GM12878 (cell line): ENCODE measurements around the gene SPG7. TPM values are rescaled to one million over a fixed set of nuclear protein-coding genes. Genes with fewer than 3 reads are reported as not detected.
A peak's percentile ranks its signal among the peaks of the same experiment; 100 is the strongest.

Source experiments
- ATAC-seq: fragments of 200-7000 bp; cut with Tn5 transposase; 3 replicates; pipeline ENCODE4 v1.9.1; 2020; ENCODE audit warnings: mild to moderate bottlenecking, moderate library complexity
- Bru-seq: library from RNA; stranded (reverse); fragments of 400-500 nt; gene quantifications from one replicate; lab custom pipeline; 2021; lab: Mats Ljungman, UMichigan
- BruChase-seq, 2 experiments: library from RNA; stranded (reverse); fragments of 400-500 nt; gene quantifications; one replicate each; lab custom pipeline; 2021; lab: Mats Ljungman, UMichigan
- BruUV-seq: library from RNA; stranded (reverse); fragments of 400-500 nt; replicated peaks from 2 replicates; lab custom pipeline; 2021; lab: Mats Ljungman, UMichigan
- CTCF ChIA-PET: fragments of 300-600 bp; sonication (Branson Sonifier 250); formaldehyde crosslinking; extraction: SDS; loops from one replicate; lab custom pipeline; 2021; ENCODE audit warnings: inconsistent platforms; lab: Yijun Ruan, JAX
- POLR2A ChIA-PET: fragments of 350-600 bp; formaldehyde crosslinking; extraction: SDS; loops from one replicate; lab custom pipeline; 2021; ENCODE audit warnings: inconsistent platforms; lab: Charles Lee
- RAD21 ChIA-PET: fragments of 300-600 bp; sonication (Branson Sonifier 250); formaldehyde crosslinking; loops from one replicate; lab custom pipeline; 2023; ENCODE audit warnings: antibody characterized with exemption; ENCODE audit not compliant: unreplicated experiment; lab: Charles Lee
- SMC1A ChIA-PET: fragments of 300-600 bp; sonication (Branson Sonifier 250); formaldehyde crosslinking; loops from one replicate; lab custom pipeline; 2023; ENCODE audit not compliant: unreplicated experiment, uncharacterized antibody; lab: Charles Lee
- DNase-seq: peaks from one replicate; pipeline ENCODE4 v3.0.0-alpha.2; 2011; ENCODE audit warnings: low read depth, low spot score
- FAIRE-seq: peaks from 3 replicates; lab custom pipeline; 2011; peaks lifted over from hg19 to GRCh38; lab: Jason Lieb, UNC
- H2AFZ ChIP-seq: 2 replicates; pipeline ENCODE4 v1.6.0; 2011; ENCODE audit warnings: low read depth, low read length, control low read depth; ENCODE audit not compliant: control insufficient read depth
- H3K27ac ChIP-seq: 2 replicates; pipeline ENCODE4 v1.5.1; 2011; ENCODE audit warnings: control low read depth; ENCODE audit not compliant: control insufficient read depth, insufficient read depth
- H3K27me3 ChIP-seq, 2 experiments: replicated peaks in 1 of 2; 2 replicates each; pipeline versions ENCODE4 v1.6.0 to v1.6.1; 2011; ENCODE audit warnings: low read length in 1 of 2; ENCODE audit not compliant: control insufficient read depth in 2 of 2, insufficient read depth in 2 of 2
- H3K36me3 ChIP-seq, 2 experiments: 2 replicates each; pipeline ENCODE4 v1.5.1; 2011; ENCODE audit warnings: low read length in 1 of 2; ENCODE audit not compliant: control insufficient read depth in 2 of 2, insufficient read depth in 2 of 2
- H3K4me1 ChIP-seq: 2 replicates; pipeline ENCODE4 v1.6.1; 2011; ENCODE audit warnings: mild to moderate bottlenecking, low read length, moderate library complexity, mixed read lengths; ENCODE audit not compliant: control insufficient read depth, insufficient read depth
- H3K4me2 ChIP-seq: 2 replicates; pipeline ENCODE4 v1.6.0; 2011; ENCODE audit warnings: control low read depth; ENCODE audit not compliant: control insufficient read depth, insufficient read depth
- H3K4me3 ChIP-seq: fragments of 200-600 bp; sonication (generic); 2 replicates; pipeline ENCODE4 v1.5.1; 2016
- H3K79me2 ChIP-seq: 2 replicates; pipeline ENCODE4 v1.6.0; 2011; ENCODE audit warnings: low read length; ENCODE audit not compliant: control insufficient read depth, insufficient read depth
- H3K9ac ChIP-seq: 2 replicates; pipeline ENCODE4 v1.8.0; 2011; ENCODE audit warnings: low read length, control low read depth, mixed read lengths; ENCODE audit not compliant: control insufficient read depth, insufficient read depth
- H3K9me3 ChIP-seq: replicated peaks from 3 replicates; pipeline ENCODE4 v1.5.1; 2011; ENCODE audit warnings: mild to moderate bottlenecking, low read length; ENCODE audit not compliant: control insufficient read depth, insufficient read depth
- H4K20me1 ChIP-seq: 2 replicates; pipeline ENCODE4 v1.6.0; 2011; ENCODE audit not compliant: control insufficient read depth, insufficient read depth
- CHD2 ChIP-seq: IDR thresholded peaks from 2 replicates; pipeline ENCODE4 v1.6.1; 2011; ENCODE audit warnings: low read depth, low read length, improper control_type of control experiment, borderline replicate concordance
- IKZF1 ChIP-seq: fragments of 450-650 bp; conservative IDR thresholded peaks from 2 replicates; pipeline ENCODE4 v1.6.1; 2017; ENCODE audit warnings: antibody characterized with exemption, mild to moderate bottlenecking
- KLF5 ChIP-seq: fragments of 450-650 bp; IDR thresholded peaks from 2 replicates; pipeline ENCODE4 v1.6.1; 2014; ENCODE audit warnings: mild to moderate bottlenecking; ENCODE audit not compliant: partially characterized antibody
- MXI1 ChIP-seq: fragments of 150-350 bp; IDR thresholded peaks from 2 replicates; pipeline ENCODE4 v1.6.1; 2011; ENCODE audit warnings: low read depth, mild to moderate bottlenecking, inconsistent platforms, low read length, improper control_type of control experiment
- MYC ChIP-seq: IDR thresholded peaks from 2 replicates; pipeline ENCODE4 v1.6.1; 2011; ENCODE audit warnings: mild to moderate bottlenecking, low read length, moderate library complexity, inconsistent platforms; ENCODE audit not compliant: insufficient read depth, insufficient replicate concordance, insufficient read length, severe bottlenecking
- NBN ChIP-seq: fragments of 450-650 bp; IDR thresholded peaks from 2 replicates; pipeline ENCODE4 v1.6.1; 2016
- NR2F1 ChIP-seq: fragments of 450-650 bp; conservative IDR thresholded peaks from 2 replicates; pipeline ENCODE4 v1.6.1; 2017; ENCODE audit warnings: mild to moderate bottlenecking
- NRF1 ChIP-seq: conservative IDR thresholded peaks from 2 replicates; pipeline ENCODE4 v1.6.1; 2011; ENCODE audit warnings: mild to moderate bottlenecking, low read depth, low read length, improper control_type of control experiment
- POLR2AphosphoS2 ChIP-seq: IDR thresholded peaks from 2 replicates; pipeline ENCODE4 v1.6.1; 2011; ENCODE audit warnings: low read depth, mild to moderate bottlenecking, low read length, improper control_type of control experiment, moderate library complexity
- RUNX3 ChIP-seq: IDR thresholded peaks from 2 replicates; pipeline ENCODE4 v1.6.1; 2012; ENCODE audit warnings: low read length, inconsistent platforms
- SP1 ChIP-seq: IDR thresholded peaks from one replicate; pipeline ENCODE4 v1.6.1; 2011; ENCODE audit warnings: low read depth, low read length
- SUPT20H ChIP-seq: IDR thresholded peaks from 2 replicates; pipeline ENCODE4 v1.6.1; 2011; ENCODE audit warnings: low read depth, mild to moderate bottlenecking, low read length, moderate library complexity, borderline replicate concordance; ENCODE audit not compliant: control insufficient read depth
- TCF12 ChIP-seq: IDR thresholded peaks from 2 replicates; pipeline ENCODE4 v1.6.1; 2011; ENCODE audit warnings: low read depth, mild to moderate bottlenecking, low read length
- USF2 ChIP-seq: IDR thresholded peaks from 2 replicates; pipeline ENCODE4 v1.6.1; 2011; ENCODE audit warnings: low read depth, low read length, improper control_type of control experiment, borderline replicate concordance
- WGBS: methylation state at CpG from one replicate; pipeline ENCODE4 v1.1.6; 2016; ENCODE audit warnings: low lambda C conversion rate; ENCODE audit not compliant: insufficient replicate concordance, insufficient coverage; ENCODE audit errors: missing lambda C conversion rate; 5-methylcytosine and 5-hydroxymethylcytosine counted together
- in situ Hi-C: fragments of 300-500 bp; cut with MboI; formaldehyde crosslinking; loops from 9 replicates; pipeline ENCODE4 v1.14.3; 2018; ENCODE audit warnings: mixed read lengths
- intact Hi-C: fragments of 100-400 bp; cut with micrococcal nuclease; formaldehyde crosslinking; loops from one replicate; pipeline ENCODE4 v1.14.2; 2022; ENCODE audit not compliant: unreplicated experiment
- long read RNA-seq, 2 experiments: library from polyadenylated mRNA; unstranded; transcript quantifications; one replicate each; pipeline ENCODE4 v2.0.0, GENCODE V29; 2019 to 2020
- polyA minus RNA-seq, 3 experiments: library from RNA; depleted of rRNA, polyadenylated mRNA; stranded (reverse); fragments of >200 nt; gene quantifications; 2 replicates each; pipeline ENCODE4 v1.2.3, GENCODE V29; 2011
- polyA plus RNA-seq, 11 experiments: library from polyadenylated mRNA; depleted of rRNA in 4 of 11; unstranded in 6 of 11; stranded (reverse) in 5 of 11; fragments of >200 nt; fragmentation: Nextera tagmentation in 4 of 11; fragmentation: Illumina TruSeq in 1 of 11; extraction: Ambion mirVana in 4 of 11; extraction: Trizol in 1 of 11; gene quantifications; 1 replicate in 1 of 11; 2 replicates in 10 of 11; pipeline versions ENCODE4 v1.2.1 to v1.2.3, GENCODE V29; 2011 to 2016; ENCODE audit warnings: inconsistent platforms in 2 of 11, missing spikeins in 2 of 11, low read depth in 1 of 11
- total RNA-seq, 4 experiments: library from RNA; depleted of rRNA in 3 of 4; stranded (reverse); fragments of >200 nt in 3 of 4; fragmentation: Illumina TruSeq in 1 of 4; extraction: Trizol in 1 of 4; gene quantifications; 2 replicates each; pipeline versions ENCODE4 v1.2.1 to v1.2.3, GENCODE V29; 2013 to 2021
- TF ChIP-seq, protein P1 (sequence below): fragments of 450-650 bp; conservative IDR thresholded peaks from 2 replicates; pipeline ENCODE4 v1.6.1; 2017; ENCODE audit warnings: mild to moderate bottlenecking, moderate library complexity

SPG7 gene
- 353 and 388 TPM in 2 replicates for total RNA-seq (2013; cell fraction: nucleolus; rRNA removed)
- 75.9 and 80.1 TPM in 2 replicates for total RNA-seq (2014; rRNA removed)
- total RNA-seq (2014; rRNA removed; fragmentation: Illumina TruSeq; extraction: Trizol), result 36.9 and 40.0 TPM in 2 replicates
- total RNA-seq (2021), result 60.5 and 74.5 TPM in 2 replicates
- 35.8 TPM for polyA plus RNA-seq (2011; ENCODE audit: low read depth)
- 24.5 and 31.9 TPM in 2 replicates for polyA plus RNA-seq (2011; rRNA removed)
- polyA plus RNA-seq (2011; cell fraction: cytosol; rRNA removed), result 27.0 and 33.4 TPM in 2 replicates
- 194 and 227 TPM in 2 replicates for polyA plus RNA-seq (2011; cell fraction: nucleus; rRNA removed)
- polyA plus RNA-seq (2012), result 64.1 and 75.1 TPM in 2 replicates
- polyA plus RNA-seq (2014; fragmentation: Illumina TruSeq; extraction: Trizol), result 23.1 and 36.7 TPM in 2 replicates
- 1 to 10 TPM; 5.9 to 9.8 TPM for polyA plus RNA-seq (2014; fragmentation: Nextera tagmentation; extraction: Ambion mirVana)
- polyA plus RNA-seq (2014; rRNA removed), result 75.4 and 93.5 TPM in 2 replicates
- polyA plus RNA-seq (2016; fragmentation: Nextera tagmentation; extraction: Ambion mirVana), result 10 to 100 TPM; 65.0 to 68.7 TPM
- 29.0 and 43.9 TPM in 2 replicates for polyA minus RNA-seq (2011; rRNA and poly(A)+ RNA removed)
- 15.8 and 17.2 TPM in 2 replicates for polyA minus RNA-seq (2011; cell fraction: cytosol; rRNA and poly(A)+ RNA removed)
- 44.0 and 73.8 TPM in 2 replicates for polyA minus RNA-seq (2011; cell fraction: nucleus; rRNA and poly(A)+ RNA removed)
- Bru-seq, nascent RNA, result percentile 71 among the genes with signal in this experiment
- percentile 87 among the genes with signal in this experiment for BruChase-seq, experiment 1, labeled RNA remaining after a 6-hour chase
- BruChase-seq, experiment 2, labeled RNA remaining after a 2-hour chase, result percentile 80 among the genes with signal in this experiment
- long read RNA-seq, experiment 1, transcript SPG7-268 (17 exons, 3,359 nt), result minor isoform, 10 of 43 reads
- long read RNA-seq, experiment 1, transcript SPG7-202 (10 exons, 2,288 nt), result major isoform, 18 of 43 reads
- long read RNA-seq, experiment 1, partial matches to known transcripts, result 5 of 43 reads
- long read RNA-seq, experiment 1, other reads (novel, unspliced or antisense), result 7 of 43 reads
- long read RNA-seq, experiment 2, partial matches to known transcripts, result 10 of 17 reads
- long read RNA-seq, experiment 2, other reads (novel, unspliced or antisense), result 5 of 17 reads

DNA sequence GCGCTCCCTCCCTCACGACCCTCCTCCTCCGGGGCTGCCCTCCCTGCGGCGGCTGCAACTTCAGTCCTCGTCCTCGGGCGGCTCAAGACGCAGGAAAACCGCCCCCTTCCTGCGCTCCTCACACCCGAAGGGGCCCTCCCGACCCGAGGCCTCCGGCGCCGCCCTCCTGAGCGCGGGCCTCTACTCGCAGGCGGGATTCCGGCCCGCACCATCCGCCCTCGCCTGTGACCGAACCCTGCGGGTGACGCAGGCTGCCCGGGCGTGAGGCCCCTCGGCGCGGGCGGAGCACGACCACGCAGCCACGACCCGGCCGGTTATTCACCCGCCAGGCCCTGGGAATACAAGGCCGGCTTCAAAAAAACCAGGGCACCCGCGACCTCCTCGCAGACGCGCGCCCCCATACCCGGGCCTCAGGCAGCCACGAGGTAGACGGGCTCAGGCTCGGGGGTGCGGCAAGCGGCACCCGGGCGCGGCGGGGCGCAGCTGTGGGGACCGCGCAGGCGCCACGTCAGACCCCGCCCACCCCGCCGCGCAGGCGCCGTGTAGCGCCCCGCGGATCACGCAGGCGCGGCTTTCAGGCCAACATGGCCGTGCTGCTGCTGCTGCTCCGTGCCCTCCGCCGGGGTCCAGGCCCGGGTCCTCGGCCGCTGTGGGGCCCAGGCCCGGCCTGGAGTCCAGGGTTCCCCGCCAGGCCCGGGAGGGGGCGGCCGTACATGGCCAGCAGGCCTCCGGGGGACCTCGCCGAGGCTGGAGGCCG, at the start of gene SPG7:
Gene SPG7, plus strand, starts transcription at position 570 of the 757 bp plus-strand sequence. Its CDS starts 15 bp downstream, at position 585.
- peak within 1 kb of the TSS; percentile 93 for H3K4me2 ChIP-seq
- peak; percentile 87 for ATAC-seq
- ChIA-PET RAD21 (interaction anchor here (0.6 to 2.1 kb wide), 13 partner anchors 12 to 696 kb away, joined by 3 to 8 read pairs (median 4); partner anchors contain the start of gene APRT), POLR2A (interaction anchor here (0.5 to 1.8 kb wide), 9 partner anchors 10 to 260 kb away, joined by 3 to 7 read pairs (median 3); no protein-coding TSS in a partner anchor), SMC1A (interaction anchor here (0.8 to 1.5 kb wide), 5 partner anchors 24 to 268 kb away, joined by 3 read pairs; no protein-coding TSS in a partner anchor), CTCF (interaction anchor here (0.6 to 2.9 kb wide), 16 partner anchors 13 to 290 kb away, joined by 3 to 9 read pairs (median 6); partner anchors contain the start of gene ZNF778)
- FAIRE-seq, result no peak
- no peaks in the 10 kb centered on the region for H3K9me3 ChIP-seq
- peak within 1 kb of the TSS; percentile 96 for H3K4me3 ChIP-seq
- no TSS peak for BruUV-seq
- peak; percentile 51 for DNase-seq
- peak within 1 kb of the TSS; percentile 77 for H3K9ac ChIP-seq
- H3K27me3 ChIP-seq, result no peaks in the 10 kb centered on the region
- peaks cover 37% of the 10 kb centered on the region for H3K79me2 ChIP-seq
- in situ Hi-C loops, result no loop called here
- intact Hi-C loops, result loop anchor here (2.0 to 5.0 kb wide), 3 partner anchors 53 to 271 kb away; partner anchors contain the start of gene RPL13
- H4K20me1 ChIP-seq, result no peaks in the 10 kb centered on the region
- peaks cover 0 to 10% of the 10 kb centered on the region in 2 experiments; a peak in 2 of 4 replicates for H3K36me3 ChIP-seq
- H3K27ac ChIP-seq, result peak within 1 kb of the TSS; percentile 80
- H3K4me1 ChIP-seq, result peaks cover 21% of the 10 kb centered on the region
- peak within 1 kb of the TSS; percentile 76 for H2AFZ ChIP-seq
- WGBS, result 1% methylated on average over 64 of the region's 90 CpGs
- TF ChIP-seq CHD2, result no peak
- peak; percentile 93 for TF ChIP-seq NRF1
- 0 out of 2 replicates have a peak, but pooled peaks have one; percentile 14 for TF ChIP-seq TCF12
- peak; percentile 70 for TF ChIP-seq MXI1
- peak; percentile 49 for TF ChIP-seq NR2F1
- no peak; the same call in 1 of the 2 replicates for TF ChIP-seq POLR2AphosphoS2
- TF ChIP-seq KLF5, result peak; percentile 37
- TF ChIP-seq MYC, result no peak
- no peak for TF ChIP-seq USF2
- TF ChIP-seq NBN, result 0 out of 2 replicates have a peak, but pooled peaks have one; percentile 20
- TF ChIP-seq SUPT20H, result no peak
- TF ChIP-seq IKZF1, result peak; percentile 99
- TF ChIP-seq, protein P1, sequence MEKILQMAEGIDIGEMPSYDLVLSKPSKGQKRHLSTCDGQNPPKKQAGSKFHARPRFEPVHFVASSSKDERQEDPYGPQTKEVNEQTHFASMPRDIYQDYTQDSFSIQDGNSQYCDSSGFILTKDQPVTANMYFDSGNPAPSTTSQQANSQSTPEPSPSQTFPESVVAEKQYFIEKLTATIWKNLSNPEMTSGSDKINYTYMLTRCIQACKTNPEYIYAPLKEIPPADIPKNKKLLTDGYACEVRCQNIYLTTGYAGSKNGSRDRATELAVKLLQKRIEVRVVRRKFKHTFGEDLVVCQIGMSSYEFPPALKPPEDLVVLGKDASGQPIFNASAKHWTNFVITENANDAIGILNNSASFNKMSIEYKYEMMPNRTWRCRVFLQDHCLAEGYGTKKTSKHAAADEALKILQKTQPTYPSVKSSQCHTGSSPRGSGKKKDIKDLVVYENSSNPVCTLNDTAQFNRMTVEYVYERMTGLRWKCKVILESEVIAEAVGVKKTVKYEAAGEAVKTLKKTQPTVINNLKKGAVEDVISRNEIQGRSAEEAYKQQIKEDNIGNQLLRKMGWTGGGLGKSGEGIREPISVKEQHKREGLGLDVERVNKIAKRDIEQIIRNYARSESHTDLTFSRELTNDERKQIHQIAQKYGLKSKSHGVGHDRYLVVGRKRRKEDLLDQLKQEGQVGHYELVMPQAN, result peak; percentile 80
- TF ChIP-seq RUNX3, result peak; percentile 41
- TF ChIP-seq SP1, result peak; percentile 32
